Neutrophil (primary cell): ENCODE data around the gene CCPG1.
A peak's percentile ranks its signal among the peaks of the same experiment; 100 is the strongest.

ENCODE experiments used
- H3K27ac ChIP-seq: fragments of 200-600 bp; sonication (generic); 2 replicates; pipeline ENCODE4 v1.5.1; 2016; ENCODE audit warnings: mild to moderate bottlenecking, moderate library complexity
- H3K27me3 ChIP-seq: fragments of 200-600 bp; sonication (generic); 2 replicates; pipeline ENCODE4 v1.6.0; 2016; ENCODE audit warnings: mild to moderate bottlenecking
- H3K36me3 ChIP-seq: fragments of 200-600 bp; sonication (generic); 2 replicates; pipeline ENCODE4 v1.5.1; 2017
- H3K4me1 ChIP-seq, 2 experiments: fragments of 200-600 bp in 1 of 2; sonication (generic) in 1 of 2; 1 replicate in 1 of 2; 2 replicates in 1 of 2; pipeline versions ENCODE4 v1.5.1 to v1.6.1; 2013 to 2016; ENCODE audit warnings: low read depth in 1 of 2, low read length in 1 of 2, mild to moderate bottlenecking in 1 of 2, moderate library complexity in 1 of 2; ENCODE audit not compliant: control insufficient read depth in 1 of 2, insufficient read depth in 1 of 2
- H3K4me3 ChIP-seq, 2 experiments: fragments of 200-600 bp in 1 of 2; sonication (generic) in 1 of 2; 1 replicate in 1 of 2; 2 replicates in 1 of 2; pipeline ENCODE4 v1.5.1; 2013 to 2016; ENCODE audit warnings: low read depth in 1 of 2, low read length in 1 of 2, mild to moderate bottlenecking in 1 of 2, moderate library complexity in 1 of 2
- H3K9me3 ChIP-seq: fragments of 200-600 bp; sonication (generic); 2 replicates; pipeline ENCODE4 v1.5.1; 2016
- CTCF ChIP-seq: fragments of 200-600 bp; sonication (generic); IDR thresholded peaks from 2 replicates; pipeline ENCODE4 v1.5.1; 2016; ENCODE audit warnings: antibody characterized with exemption

CCPG1 gene

GRCh38 chr15:55372701-55373440, 35.3 kb downstream of the CCPG1 start:
- Histone ChIP-seq H3K4me3 (no peak overlapping the region), H3K4me1 (no peaks in the 10 kb centered on the region), H3K36me3 (peaks cover 99% of the 10 kb centered on the region), H3K27ac (peak overlapping the region; percentile 62), H3K9me3 (no peaks in the 10 kb centered on the region), H3K27me3 (no peaks in the 10 kb centered on the region)
- TF ChIP-seq CTCF: no peak

GRCh38 chr15:55366981-55367380, 41.2 kb downstream of the CCPG1 start:
- no peak overlapping the region for H3K4me3 ChIP-seq
- peaks cover 90% of the 10 kb centered on the region for H3K36me3 ChIP-seq
- peaks cover 3 to 14% of the 10 kb centered on the region in 2 experiments for H3K4me1 ChIP-seq
- peak overlapping the region; percentile 63 for H3K27ac ChIP-seq
- no peaks in the 10 kb centered on the region for H3K9me3 ChIP-seq
- H3K27me3 ChIP-seq: no peaks in the 10 kb centered on the region
- no peak for TF ChIP-seq CTCF

GRCh38 chr15:55362641-55363040, 45.5 kb downstream of the CCPG1 start:
- Histone ChIP-seq H3K4me3 (no peak overlapping the region), H3K9me3 (no peaks in the 10 kb centered on the region), H3K4me1 (peaks cover 3 to 14% of the 10 kb centered on the region in 2 experiments), H3K36me3 (peaks cover 90% of the 10 kb centered on the region), H3K27me3 (no peaks in the 10 kb centered on the region), H3K27ac (peak overlapping the region; percentile 31)
- no peak for TF ChIP-seq CTCF

- H3K9me3 ChIP-seq: no peaks in the 10 kb centered on the region
- H3K4me3 ChIP-seq: no peak overlapping the region
- peaks cover 93% of the 10 kb centered on the region for H3K36me3 ChIP-seq
- TF ChIP-seq CTCF: no peak
- H3K4me1 ChIP-seq: peaks cover 0 to 3% of the 10 kb centered on the region in 2 experiments
- H3K27ac ChIP-seq: no peak overlapping the region
- H3K27me3 ChIP-seq: no peaks in the 10 kb centered on the region
These were observed 47.1 kb downstream of the CCPG1 start for GRCh38 chr15:55361048-55361447.

- TF ChIP-seq CTCF: no peak
- H3K27ac ChIP-seq: peak overlapping the region; percentile 45
- H3K4me3 ChIP-seq: no peak overlapping the region
- peaks cover 97% of the 10 kb centered on the region for H3K36me3 ChIP-seq
- no peaks in the 10 kb centered on the region for H3K27me3 ChIP-seq
- H3K9me3 ChIP-seq: no peaks in the 10 kb centered on the region
- H3K4me1 ChIP-seq: peaks cover 0 to 3% of the 10 kb centered on the region in 2 experiments
These were observed 47.9 kb downstream of the CCPG1 start for GRCh38 chr15:55360256-55360655.
